ENCODE data around the gene SPEM1.
A peak's percentile ranks its signal among the peaks of the same experiment; 100 is the strongest.

The SPEM1 gene

GRCh38 chr17:7423679-7424078 is 3.6 kb downstream of the SPEM1 start:
- no peak for DNase-seq

- no peak for DNase-seq
Measured at GRCh38 chr17:7425316-7425715, 5.2 kb downstream of the SPEM1 start, which contains the start of gene SPEM2. Gene SPEM2, plus strand, starts transcription at chr17:7425616. Its CDS starts 73 bp downstream, at chr17:7425689.

DNA sequence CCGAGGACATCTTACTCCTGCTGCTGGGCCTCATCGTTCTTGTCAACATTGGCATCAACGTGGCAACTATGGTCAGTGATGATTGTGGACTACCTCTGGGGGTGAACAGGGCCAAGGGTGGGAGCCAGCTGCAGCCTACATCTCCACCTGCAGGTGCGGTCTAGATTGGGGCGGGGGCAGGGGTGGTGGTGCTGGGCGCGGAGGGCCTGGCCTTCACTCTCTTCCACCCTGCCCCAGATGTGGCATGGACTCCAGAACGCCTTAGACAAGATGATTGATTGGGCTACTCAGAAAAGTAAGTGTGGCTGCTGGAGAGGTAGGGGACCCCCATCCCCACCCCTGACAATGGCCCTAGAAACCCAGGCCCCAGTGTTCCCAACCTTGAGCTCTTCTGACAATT is 5.6 kb downstream of the SPEM1 start:
- no peak for DNase-seq

DNA sequence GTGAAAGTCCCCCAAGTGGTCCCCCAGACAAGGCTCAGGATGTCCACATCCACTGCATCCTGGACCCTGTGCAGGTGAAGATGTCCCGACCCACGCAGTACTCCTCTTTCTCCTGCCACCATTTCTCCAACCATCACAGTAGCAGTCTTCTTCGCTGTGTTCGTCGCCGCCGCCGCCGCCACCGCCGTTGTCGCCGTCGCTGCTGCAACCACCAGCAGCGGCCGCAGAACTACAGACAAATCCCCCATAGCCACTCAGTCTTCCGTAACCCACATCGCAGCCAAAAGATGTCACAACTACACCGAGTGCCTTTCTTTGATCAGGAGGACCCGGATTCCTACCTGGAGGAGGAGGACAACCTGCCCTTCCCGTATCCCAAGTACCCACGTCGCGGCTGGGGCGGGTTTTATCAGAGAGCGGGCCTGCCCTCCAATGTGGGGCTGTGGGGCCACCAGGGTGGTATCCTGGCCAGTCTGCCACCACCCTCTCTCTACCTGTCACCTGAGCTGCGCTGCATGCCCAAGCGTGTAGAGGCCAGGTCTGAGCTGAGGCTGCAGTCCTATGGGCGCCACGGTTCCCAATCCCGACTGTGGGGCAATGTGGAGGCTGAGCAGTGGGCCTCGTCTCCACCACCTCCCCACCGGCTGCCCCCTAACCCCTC is 6.2 kb downstream of the SPEM1 start:
- no peak for DNase-seq

DNA sequence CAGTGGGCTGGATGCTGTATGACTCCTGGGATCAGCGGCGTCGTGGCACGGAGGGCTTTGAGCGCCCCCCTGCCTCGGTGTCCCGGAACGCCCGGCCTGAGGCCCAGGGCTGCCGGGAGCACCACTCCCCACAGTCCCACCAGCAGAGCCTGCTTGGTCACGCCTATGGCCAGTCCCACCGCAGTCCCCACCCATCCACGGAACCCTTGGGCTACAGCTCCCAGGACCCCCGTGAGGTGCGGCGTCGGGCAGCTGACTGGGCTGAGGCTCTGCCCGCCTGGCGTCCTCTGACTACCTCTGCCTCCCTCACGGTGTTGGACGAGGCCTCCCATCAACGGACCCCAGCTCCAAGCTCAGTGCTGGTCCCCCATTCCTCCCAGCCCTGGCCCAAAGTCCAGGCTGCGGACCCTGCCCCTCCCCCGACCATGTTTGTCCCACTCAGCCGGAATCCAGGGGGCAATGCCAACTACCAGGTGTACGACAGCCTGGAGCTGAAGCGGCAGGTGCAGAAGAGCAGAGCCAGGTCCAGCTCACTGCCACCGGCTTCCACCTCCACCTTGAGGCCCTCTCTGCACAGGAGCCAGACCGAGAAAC is 6.9 kb downstream of the SPEM1 start:
- no peak for DNase-seq

DNA sequence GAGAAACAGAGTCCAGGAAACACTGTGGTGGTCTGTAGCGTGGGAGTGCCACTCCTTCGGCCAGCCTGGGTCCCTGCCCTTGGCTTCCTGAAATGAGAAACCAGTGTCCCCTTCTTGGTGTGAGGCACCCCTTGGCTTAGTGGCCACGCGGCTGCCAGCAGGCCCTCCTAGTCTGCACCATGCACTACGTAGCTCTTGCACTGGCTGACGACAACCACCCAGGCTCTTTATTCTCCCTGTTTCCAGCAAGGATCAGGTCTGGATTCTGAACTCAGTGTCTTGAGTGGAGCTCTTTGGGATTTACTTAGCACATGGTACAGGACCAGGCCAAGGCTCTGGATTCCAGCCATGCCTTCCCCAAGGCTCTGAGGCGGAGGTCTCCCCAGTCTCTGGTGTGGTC is 7.4 kb downstream of the SPEM1 start:
- DNase-seq: no peak

GRCh38 chr17:7428557-7428956 is 8.4 kb downstream of the SPEM1 start, which contains the start of gene SPEM3:
Gene SPEM3, plus strand, starts transcription at chr17:7428857. Its CDS starts 46 bp downstream, at chr17:7428903.
- no peak for DNase-seq

DNA sequence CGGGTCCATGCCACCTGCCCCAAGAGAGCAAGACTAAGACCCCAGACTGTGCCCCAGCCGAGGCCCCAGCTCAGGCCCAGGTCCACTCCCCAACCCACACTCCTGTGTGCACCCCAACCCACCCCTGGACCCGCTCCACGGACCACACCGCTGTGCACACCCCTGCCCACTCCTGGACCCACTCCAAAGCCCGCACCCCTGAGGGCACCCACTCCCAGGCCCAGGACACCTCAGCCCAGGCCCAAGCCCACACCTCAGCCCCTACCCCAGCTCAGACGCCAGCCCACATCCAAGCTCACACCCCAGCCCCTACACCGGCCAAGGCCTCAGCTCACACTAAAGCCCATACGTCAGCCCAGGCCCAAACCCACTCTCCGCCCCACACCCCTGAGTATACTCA is 9.6 kb downstream of the SPEM1 start:
- DNase-seq: no peak

DNA sequence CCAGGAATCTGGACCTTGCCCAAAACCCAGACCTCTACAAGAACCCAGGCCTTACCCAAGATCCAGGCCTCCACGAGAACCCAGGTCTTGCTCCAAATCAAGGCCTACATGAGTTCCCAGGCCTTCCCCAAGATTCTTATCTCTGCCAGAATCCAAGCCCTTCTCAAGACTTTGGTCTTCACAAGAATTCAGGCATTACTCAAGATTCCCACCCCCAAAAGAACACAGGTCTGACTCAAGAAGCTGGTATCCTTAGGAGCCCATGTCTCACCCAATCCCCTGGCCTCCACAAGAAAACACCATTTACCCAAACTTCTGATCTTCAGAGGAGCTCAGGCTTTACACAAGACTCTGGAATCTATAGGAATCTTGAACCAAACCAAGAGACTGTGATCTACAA is 11.1 kb downstream of the SPEM1 start:
- DNase-seq: no peak

GRCh38 chr17:7432296-7432695 is 12.2 kb downstream of the SPEM1 start:
- no peak for DNase-seq

GRCh38 chr17:7435676-7436555 is 15.8 kb downstream of the SPEM1 start:
- DNase-seq: peak in 1 of 2 experiments; percentile 34

DNA sequence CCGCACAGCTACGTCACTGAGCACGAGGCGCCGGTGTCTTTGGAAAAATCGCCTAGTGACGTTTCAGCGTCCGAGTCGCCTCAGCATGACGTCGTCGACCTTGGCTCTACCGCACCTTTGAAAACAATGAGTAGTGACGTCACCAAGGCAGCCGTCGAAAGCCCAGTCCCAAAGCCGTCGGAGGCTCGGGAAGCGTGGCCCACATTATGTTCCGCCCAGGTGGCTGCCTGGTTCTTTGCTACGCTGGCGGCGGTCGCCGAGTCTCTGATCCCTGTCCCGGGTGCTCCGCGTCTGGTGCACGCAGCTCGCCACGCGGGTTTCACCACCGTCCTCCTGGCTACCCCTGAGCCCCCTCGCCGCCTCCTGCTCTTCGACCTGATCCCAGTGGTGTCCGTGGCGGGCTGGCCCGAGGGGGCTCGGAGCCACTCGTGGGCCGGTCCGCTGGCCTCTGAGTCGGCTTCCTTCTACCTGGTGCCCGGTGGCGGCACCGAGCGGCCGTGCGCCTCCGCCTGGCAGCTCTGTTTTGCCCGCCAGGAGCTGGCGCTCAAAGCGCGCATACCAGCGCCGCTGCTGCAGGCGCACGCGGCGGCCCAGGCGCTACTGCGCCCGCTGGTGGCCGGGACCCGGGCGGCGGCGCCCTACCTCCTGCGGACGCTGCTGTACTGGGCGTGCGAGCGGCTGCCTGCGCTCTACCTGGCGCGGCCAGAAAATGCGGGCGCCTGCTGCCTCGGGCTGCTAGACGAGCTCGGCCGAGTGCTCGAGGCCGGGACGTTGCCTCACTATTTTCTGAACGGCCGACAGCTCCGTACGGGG is 16.6 kb downstream of the SPEM1 start:
- peak; percentile 28 to 81 for DNase-seq

DNA sequence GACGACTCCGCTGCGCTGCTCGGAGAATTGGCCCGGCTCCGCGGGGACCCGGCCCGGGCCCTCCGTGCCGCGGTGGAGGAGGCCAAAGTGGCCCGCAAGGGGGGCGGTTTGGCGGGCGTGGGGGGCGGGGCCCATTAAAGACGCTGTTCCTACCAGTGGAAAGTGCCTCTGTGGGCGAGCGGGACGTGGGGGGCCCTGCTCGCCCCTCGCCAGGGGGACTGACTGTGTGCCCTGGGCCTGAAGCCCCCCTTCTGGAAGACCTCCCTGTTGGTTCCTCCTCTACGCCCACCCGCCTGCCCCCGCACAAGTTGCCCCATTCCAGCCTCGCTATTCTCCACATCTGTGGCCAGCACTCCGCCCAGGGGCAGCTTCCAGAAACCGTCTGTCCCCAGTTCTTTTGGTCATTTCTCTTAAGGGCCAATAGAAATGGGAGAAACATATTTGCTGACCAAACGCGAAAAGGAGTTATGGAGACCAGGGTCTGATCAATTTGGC is 17.3 kb downstream of the SPEM1 start:
- no peak for DNase-seq

GRCh38 chr17:7437950-7438614 is 18.0 kb downstream of the SPEM1 start:
- no peak for DNase-seq

DNA sequence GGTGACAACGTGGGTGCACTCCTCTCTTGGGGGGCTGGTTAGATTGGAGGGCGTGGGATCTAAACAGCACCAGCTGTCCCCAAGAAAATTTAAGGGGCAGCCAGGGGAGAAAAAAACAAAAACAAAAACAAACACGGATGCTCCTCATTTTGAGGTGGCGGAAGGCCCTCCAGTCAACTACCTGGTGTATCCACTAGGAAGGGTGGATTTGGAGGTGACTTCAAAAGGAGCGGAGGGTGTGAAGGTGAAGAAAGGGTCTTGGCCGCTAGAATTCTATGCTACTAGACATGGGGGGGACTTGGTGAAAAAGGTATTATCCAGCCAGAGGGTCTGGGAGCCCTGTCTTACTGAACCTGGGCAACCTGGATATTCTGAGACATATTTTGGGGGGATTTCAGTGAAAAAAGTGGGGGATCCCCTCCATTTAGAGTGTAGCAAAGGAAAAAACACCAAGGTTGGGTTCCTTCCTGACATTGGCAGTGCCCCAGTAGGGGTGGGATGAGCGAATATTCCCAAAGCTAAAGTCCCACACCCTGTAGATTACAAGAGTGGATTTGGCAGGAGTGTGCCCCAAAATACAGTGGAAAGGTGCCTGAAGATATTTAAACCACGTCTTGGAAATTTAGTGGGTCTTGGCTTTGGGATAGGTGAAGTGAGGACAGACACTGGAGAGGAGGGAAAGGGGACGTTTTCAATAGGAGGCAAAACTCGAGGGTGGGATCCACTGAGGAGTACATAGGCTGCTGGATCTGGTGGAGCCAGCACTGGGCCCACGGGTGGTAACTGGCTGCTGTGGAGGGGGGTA is 18.7 kb downstream of the SPEM1 start:
- no peak for DNase-seq

DNA sequence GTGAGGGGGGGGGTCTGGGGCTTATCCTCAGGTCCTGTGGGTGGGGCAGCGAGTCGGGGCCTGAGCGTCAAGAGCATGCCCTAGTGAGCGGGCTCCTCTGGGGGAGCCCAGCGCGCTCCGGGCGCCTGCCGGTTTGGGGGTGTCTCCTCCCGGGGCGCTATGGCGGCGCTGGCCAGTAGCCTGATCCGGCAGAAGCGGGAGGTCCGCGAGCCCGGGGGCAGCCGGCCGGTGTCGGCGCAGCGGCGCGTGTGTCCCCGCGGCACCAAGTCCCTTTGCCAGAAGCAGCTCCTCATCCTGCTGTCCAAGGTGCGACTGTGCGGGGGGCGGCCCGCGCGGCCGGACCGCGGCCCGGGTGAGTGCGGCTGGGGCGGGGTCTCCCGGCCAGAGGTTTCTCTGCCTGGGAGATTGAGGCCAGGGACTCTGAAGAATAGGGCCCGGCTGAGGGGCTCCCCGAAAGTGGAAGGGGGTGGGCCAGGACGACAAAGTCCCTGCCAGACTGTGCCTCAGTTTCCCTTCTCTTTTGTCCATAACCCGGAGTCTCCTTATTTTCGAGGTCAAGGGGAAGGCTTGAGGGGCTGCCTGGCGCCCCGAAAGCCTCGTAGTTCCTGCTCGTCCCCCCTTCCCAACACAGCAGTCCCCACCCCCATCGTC is 19.5 kb downstream of the SPEM1 start, which contains the start of gene FGF11:
TSS of gene FGF11 (plus strand) at position 51 of the 651 bp plus-strand sequence. CDS start at position 160, 109 bp downstream.
- no peak for DNase-seq

DNA sequence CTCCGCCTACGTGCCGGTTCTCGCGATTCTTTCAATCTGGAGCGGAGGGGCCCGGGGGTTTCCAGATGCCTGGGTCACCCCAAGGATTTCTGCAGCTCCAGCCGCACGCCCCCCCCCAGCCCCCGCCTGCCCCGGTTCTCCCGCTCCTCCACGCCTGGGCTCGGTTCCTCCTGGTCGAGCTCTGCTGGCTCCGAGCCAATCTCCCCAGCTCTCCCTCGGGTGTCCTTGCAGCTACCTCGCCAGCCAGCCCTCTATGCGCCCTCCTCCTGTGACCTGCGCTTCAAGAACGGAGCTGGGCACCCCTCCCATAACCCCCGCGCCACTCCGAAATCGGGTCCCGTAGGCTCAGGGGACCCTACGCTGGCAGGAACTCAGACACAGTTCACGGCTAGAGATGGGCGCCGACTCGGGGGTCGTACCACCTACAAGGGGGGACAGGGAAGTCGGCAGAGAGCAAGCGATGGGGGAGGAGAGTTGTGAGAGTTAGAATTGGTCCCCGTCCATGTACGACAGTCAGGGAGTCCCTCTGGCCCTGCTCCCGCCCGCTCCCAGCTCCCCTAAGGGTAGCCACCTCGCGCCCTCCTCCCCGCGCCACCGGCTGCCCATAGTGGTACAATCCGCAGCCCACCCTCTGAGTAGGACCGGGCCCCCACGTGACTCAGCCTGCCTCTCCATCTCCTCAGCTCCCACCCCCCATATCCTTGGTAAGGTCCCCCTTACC is 20.1 kb downstream of the SPEM1 start:
- DNase-seq: peak; percentile 57 to 72

- peak in 1 of 2 experiments; percentile 67 for DNase-seq
Measured at GRCh38 chr17:7440834-7441195, 20.7 kb downstream of the SPEM1 start.

- no peak for DNase-seq
Measured at GRCh38 chr17:7441266-7441665, 21.1 kb downstream of the SPEM1 start.

GRCh38 chr17:7442142-7442541 is 22.0 kb downstream of the SPEM1 start:
- no peak for DNase-seq

All from NCI-H446 (cell line).